HG02623 (cell line): ENCODE measurements around the gene CCZ1B.
"Not testable (repeated sequence)": the region's sequence is repeated elsewhere in the genome, so short reads cannot be mapped to it uniquely, and the experiment has no call there.

Source experiments
- ATAC-seq: cut with Tn5 transposase; IDR thresholded peaks from one replicate; pipeline ENCODE4 v1.9.1; 2021; ENCODE audit warnings: moderate library complexity; ENCODE audit not compliant: unreplicated experiment

The CCZ1B gene

DNA sequence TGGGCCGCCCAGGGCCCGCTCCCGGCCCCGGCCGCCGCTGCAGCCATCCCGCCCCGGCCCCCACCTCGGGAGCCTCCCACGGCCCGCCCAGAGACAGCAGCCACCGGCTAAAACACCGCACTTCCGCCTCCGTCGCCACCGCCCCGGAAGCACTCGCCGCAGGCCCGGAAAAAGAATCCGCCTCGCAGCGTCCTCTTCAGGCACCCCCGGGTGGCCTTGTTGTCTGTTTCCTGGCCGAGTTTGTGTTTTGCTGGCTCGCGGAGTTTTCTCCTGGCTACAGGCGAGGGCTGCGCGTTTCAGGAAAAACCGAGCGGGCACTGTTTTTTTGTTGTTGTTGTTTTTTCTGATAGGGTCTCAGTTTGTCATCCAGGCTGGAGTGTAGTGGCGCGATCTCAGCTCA lies at the start of gene CCZ1B:
Gene CCZ1B (minus strand): TSS at position 125 of the 400 bp plus-strand sequence. CDS start 78 bp downstream, at position 47.
- peak; percentile 99 for ATAC-seq

DNA sequence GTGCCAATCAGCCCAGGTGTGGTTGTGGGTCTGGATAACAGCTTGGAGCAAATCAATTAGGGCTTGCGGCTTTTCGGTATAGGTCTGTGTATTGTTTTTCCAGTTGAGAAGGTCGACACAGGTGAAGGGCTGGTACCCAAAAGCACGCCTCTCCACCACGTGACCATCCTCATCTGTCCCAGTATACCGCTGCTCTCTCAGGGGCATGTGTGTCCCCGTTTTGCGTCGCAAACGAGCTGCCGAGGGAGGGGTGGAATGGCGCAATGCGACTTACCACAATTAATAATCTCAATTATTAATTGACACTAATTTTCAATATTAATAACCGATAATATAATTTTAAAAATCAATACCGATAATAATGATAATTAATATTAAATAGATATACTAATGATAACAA lies 48.9 kb upstream of the CCZ1B start:
- ATAC-seq = not testable (repeated sequence)

- ATAC-seq = not testable (repeated sequence)
Observed at GRCh38 chr7:6872246-6872945, 46.3 kb upstream of the CCZ1B start.

DNA sequence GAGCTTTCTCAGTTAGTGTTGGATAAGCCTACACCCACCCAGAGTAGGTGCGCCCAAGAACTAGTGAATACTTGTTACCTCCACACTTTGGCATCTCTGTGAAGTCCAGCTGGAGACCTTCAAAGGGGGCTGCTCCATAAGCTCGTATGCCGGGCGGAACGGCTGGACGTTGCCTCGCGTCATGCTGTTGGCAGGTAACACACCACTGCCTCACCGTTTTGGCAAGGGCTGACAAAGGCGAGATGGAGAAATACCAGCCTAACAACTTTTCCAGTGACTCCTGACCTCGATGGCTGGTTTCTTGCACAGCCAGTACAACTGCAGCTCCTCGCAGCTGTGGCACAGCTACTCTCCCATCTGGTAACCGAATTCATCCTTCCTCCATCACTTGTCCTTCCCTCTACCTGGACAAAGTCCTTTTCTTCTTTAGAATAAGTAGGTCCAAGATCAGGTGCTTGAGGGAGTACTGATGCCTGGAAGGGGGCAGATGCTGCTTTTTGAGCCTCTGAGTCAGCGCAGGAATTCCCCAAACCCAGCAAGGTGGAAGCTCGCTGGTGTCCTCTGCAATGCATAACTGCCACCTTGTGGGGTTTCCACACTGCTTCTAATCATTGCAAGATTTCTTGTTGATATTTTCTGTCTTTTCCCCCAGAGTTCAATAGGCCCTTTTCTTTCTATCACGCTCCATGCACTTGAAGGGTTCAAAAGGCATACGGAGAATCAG lies 45.5 kb upstream of the CCZ1B start:
- not testable (repeated sequence) for ATAC-seq

- ATAC-seq = not testable (repeated sequence)
Observed at GRCh38 chr7:6864751-6865150, 38.7 kb upstream of the CCZ1B start.

DNA sequence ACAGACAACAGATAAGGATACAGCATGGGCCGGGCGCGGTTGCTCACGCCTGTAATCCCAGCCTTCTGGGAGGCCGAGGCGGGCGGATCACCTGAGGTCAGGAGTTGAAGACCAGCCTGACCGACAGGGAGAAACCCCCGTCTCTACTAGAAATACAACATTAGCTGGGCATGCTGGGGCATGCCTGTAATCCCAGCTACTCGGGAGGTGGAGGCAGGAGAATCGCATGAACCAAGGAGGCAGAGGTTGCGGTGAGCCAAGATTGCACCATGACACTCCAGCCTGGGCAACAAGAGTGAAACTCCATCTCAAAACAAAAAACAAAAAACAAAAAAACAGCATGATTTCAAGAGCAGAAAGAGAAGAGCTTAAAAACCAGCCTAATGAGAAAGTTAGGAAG lies 38.1 kb upstream of the CCZ1B start:
- not testable (repeated sequence) for ATAC-seq

DNA sequence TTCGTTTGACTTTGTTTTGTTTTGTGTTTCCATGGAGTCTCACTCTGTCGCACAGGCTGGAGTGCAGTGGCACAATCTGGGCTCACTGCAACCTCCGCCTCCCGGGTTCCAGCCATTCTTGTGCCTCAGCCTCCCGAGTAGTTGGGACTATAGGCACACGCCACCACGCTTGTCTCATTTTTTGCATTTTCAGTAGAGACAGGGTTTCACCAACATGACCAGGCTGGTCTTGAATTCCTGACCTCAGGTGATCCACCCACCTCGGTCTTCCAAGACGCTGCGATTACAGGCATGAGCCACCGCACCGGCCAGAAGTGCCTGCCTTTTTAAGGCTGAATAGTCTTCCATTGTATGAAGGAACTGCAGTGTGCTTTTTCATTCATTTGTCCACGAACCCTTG lies 36.8 kb upstream of the CCZ1B start:
- ATAC-seq = not testable (repeated sequence)

GRCh38 chr7:6857721-6858314 lies 31.7 kb upstream of the CCZ1B start:
- not testable (repeated sequence) for ATAC-seq

- not testable (repeated sequence) for ATAC-seq
Observed at GRCh38 chr7:6855563-6856131, 29.6 kb upstream of the CCZ1B start.

- ATAC-seq = not testable (repeated sequence)
Observed at GRCh38 chr7:6854747-6855562, 28.9 kb upstream of the CCZ1B start.

DNA sequence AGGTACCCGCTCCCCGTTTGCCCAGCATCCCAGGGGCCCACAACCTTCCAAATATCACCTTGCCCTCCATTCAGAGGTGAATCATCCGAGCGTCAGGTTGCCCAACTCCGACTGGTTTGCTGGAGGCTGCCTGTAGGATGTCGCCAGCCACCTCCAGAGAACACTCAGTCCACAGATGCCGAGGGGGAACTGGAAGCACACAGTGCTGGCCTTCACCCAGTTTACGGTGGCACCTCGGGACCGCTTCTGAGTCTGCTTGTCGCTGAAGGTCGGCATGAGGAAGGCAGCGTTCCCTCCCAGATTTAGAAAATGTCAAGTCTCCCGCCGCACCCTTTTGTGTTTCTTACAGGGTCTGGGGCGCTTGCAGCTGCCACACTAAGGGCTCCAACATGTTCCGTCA lies 27.6 kb upstream of the CCZ1B start:
- ATAC-seq = not testable (repeated sequence)

- ATAC-seq = not testable (repeated sequence)
Observed at GRCh38 chr7:6849127-6849526, 23.1 kb upstream of the CCZ1B start.

DNA sequence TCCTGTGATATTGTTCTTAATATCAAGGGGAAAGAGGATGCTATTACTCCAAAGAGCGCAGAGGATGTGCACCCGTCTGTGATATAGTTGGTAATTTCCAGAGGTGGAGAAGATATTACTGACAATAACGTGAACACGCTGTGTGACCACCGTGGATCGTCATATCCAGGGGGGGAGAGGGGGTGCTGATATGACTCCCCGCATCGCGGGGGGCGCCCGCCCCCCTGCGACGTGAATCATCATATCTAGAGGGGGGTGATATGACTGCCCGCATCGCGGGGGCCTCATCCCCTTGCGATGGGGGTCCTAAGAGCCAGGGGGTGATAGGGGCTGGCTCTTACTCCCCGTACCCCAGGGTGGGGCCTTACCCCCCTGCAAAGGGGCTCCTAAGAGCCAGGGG lies 21.7 kb upstream of the CCZ1B start:
- ATAC-seq = not testable (repeated sequence)

DNA sequence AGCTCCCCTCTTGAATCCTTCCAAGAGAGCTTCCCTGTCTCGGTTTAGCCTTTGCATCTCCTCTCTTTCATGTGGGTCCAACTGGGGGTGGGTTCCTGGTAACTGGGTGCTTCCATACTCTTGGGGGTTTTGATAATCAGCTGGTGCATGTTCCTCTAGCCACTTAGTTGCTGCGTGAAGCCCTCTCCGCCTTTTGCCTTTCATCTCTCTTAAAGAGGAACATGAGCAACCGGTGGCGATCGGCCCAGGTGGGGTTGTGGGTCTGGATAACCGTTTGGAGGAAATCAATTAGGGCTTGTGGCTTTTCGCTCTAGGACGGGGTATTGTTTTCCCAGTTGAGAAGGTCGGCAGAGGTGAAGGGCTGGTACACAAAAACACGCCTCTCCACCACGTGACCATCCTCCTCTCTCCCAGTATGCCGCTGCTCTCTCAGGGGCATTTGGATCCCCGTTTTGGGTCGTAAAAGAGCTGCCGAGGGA lies 19.9 kb upstream of the CCZ1B start:
- ATAC-seq = not testable (repeated sequence)

GRCh38 chr7:6843654-6844053 lies 17.6 kb upstream of the CCZ1B start:
- ATAC-seq = not testable (repeated sequence)

GRCh38 chr7:6843092-6843491 lies 17.0 kb upstream of the CCZ1B start:
- ATAC-seq = not testable (repeated sequence)

DNA sequence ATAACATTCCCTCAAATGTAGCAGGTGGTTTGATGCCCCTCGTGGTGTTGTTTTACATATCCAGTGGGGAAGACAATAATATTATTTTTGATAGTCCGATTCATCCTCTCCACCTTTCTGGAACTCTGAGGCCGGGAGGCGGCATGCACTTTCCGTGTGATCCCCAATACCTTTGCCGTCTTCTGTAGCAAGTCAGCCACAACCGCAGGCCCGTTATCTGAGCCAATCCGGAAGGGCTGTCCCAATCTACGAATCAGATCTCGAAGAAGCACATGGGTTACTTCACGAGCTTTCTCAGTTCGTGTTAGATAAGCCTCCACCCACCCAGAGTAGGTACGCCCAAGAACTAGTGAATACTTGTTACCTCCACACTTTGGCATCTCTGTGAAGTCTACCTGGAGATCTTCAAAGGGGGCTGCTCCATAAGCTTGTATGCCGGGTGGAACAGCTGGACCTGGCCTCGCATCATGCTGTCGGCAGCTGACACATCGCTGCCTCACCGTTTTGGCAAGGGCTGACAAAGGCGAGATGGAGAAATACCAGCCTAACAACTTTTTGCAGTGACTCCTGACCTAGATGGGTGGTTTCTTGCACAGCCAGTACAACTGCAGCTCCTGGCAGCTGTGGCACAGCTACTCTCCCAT lies 16.3 kb upstream of the CCZ1B start:
- ATAC-seq = not testable (repeated sequence)

- ATAC-seq = not testable (repeated sequence)
Observed at GRCh38 chr7:6837081-6837480, 11.0 kb upstream of the CCZ1B start.

DNA sequence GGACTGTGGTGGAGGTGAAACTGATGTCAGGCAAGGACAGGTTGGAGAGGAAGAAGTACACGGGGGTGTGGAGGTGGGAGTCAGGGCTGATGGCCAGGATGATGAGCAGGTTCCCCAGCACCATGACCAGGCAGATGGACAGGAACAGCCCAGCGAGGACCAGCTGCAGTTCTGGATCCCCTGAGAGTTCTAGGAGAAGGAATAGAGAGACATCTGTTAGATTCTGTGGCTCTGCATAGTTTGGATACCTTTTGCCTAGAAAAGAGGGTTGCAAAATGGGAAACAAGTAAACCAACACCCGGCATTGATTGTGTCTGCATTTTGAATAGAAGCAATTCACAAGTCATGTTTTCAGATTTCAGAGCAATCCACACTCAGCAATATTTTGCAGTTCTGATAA lies 9.4 kb upstream of the CCZ1B start:
- not testable (repeated sequence) for ATAC-seq

DNA sequence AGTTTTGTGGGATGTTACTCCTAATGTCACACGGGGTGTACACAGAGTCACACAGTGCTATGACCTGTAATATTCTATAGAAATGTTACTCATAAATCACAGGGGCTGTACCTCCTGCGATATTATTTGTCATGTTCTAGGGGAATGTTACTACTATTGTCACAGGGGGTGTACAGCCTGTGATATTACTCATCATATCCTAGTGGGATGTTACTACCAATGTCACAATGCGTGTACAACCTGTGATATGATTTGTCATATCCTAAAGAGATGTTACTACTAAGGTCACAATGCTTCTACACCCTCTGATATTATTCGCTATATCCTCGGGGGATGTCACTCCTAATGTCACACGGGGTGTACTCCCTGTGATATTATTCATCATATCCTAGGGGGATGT lies 7.6 kb upstream of the CCZ1B start:
- ATAC-seq = no peak
